ENCODE results near the gene TRIP13. TPM values are rescaled to one million over a fixed set of nuclear protein-coding genes. Genes with fewer than 3 reads are reported as not detected.
"Not testable (repeated sequence)": the region's sequence is repeated elsewhere in the genome, so short reads cannot be mapped to it uniquely, and the experiment has no call there.

Gene TRIP13
- total and polyA plus RNA-seq, 2 donors = 1.6 to 8.7 TPM

- Histone ChIP-seq H3K4me1 (ENCODE audit: insufficient read depth) (no peaks in the 10 kb centered on the region), H3K36me3 (ENCODE audit: insufficient read depth) (no peaks in the 10 kb centered on the region), H3K4me3 (ENCODE audit: low read depth, low read length) (no peak overlapping the region), H3K27ac (ENCODE audit: low read depth) (no peak overlapping the region)
- WGBS = 97% methylated on average over 7 of the region's 7 CpGs
- DNase-seq (ENCODE audit: extremely low spot score) = no peak
These were observed 14.8 kb downstream of the TRIP13 start for GRCh38 chr5:907366-907910.

GRCh38 chr5:908172-908571 lies 15.5 kb downstream of the TRIP13 start:
- no peak overlapping the region for H3K27ac ChIP-seq (ENCODE audit: low read depth)
- H3K36me3 ChIP-seq (ENCODE audit: insufficient read depth) = no peaks in the 10 kb centered on the region
- no peak overlapping the region for H3K4me3 ChIP-seq (ENCODE audit: low read depth, low read length)
- H3K4me1 ChIP-seq (ENCODE audit: insufficient read depth) = no peaks in the 10 kb centered on the region
- 97% methylated on average over 16 of the region's 16 CpGs for whole genome bisulfite sequencing
- DNase-seq (ENCODE audit: extremely low spot score) = no peak

GRCh38 chr5:909086-909485 lies 16.4 kb downstream of the TRIP13 start:
- no peaks in the 10 kb centered on the region for H3K36me3 ChIP-seq (ENCODE audit: insufficient read depth)
- 91% methylated on average over 8 of the region's 8 CpGs for WGBS
- H3K4me3 ChIP-seq (ENCODE audit: low read depth, low read length) = no peak overlapping the region
- no peak overlapping the region for H3K27ac ChIP-seq (ENCODE audit: low read depth)
- no peaks in the 10 kb centered on the region for H3K4me1 ChIP-seq (ENCODE audit: insufficient read depth)
- no peak for DNase-seq (ENCODE audit: extremely low spot score)

GRCh38 chr5:909994-910768 lies 17.5 kb downstream of the TRIP13 start:
- Histone ChIP-seq H3K4me3 (ENCODE audit: low read depth, low read length) (no peak overlapping the region), H3K36me3 (ENCODE audit: insufficient read depth) (no peaks in the 10 kb centered on the region), H3K27ac (ENCODE audit: low read depth) (no peak overlapping the region), H3K4me1 (ENCODE audit: insufficient read depth) (no peaks in the 10 kb centered on the region)
- 95% methylated on average over 18 of the region's 18 CpGs for WGBS
- no peak for DNase-seq (ENCODE audit: extremely low spot score)

- Histone ChIP-seq H3K27ac (ENCODE audit: low read depth) (no peak overlapping the region), H3K4me1 (ENCODE audit: insufficient read depth) (no peaks in the 10 kb centered on the region), H3K4me3 (ENCODE audit: low read depth, low read length) (no peak overlapping the region), H3K36me3 (ENCODE audit: insufficient read depth) (no peaks in the 10 kb centered on the region)
- WGBS = 98% methylated on average over 7 of the region's 7 CpGs
- no peak for DNase-seq (ENCODE audit: extremely low spot score)
These were observed 18.1 kb downstream of the TRIP13 start for GRCh38 chr5:910769-911160.

GRCh38 chr5:911601-912000 lies 18.9 kb downstream of the TRIP13 start:
- Histone ChIP-seq H3K4me1 (ENCODE audit: insufficient read depth) (no peaks in the 10 kb centered on the region), H3K36me3 (ENCODE audit: insufficient read depth) (no peaks in the 10 kb centered on the region), H3K4me3 (ENCODE audit: low read depth, low read length) (no peak overlapping the region), H3K27ac (ENCODE audit: low read depth) (no peak overlapping the region)
- WGBS = 86% methylated on average over 11 of the region's 11 CpGs
- no peak for DNase-seq (ENCODE audit: extremely low spot score)

- DNase-seq (ENCODE audit: extremely low spot score) = no peak
- Histone ChIP-seq H3K36me3 (ENCODE audit: insufficient read depth) (no peaks in the 10 kb centered on the region), H3K27ac (ENCODE audit: low read depth) (no peak overlapping the region), H3K4me3 (ENCODE audit: low read depth, low read length) (no peak overlapping the region), H3K4me1 (ENCODE audit: insufficient read depth) (no peaks in the 10 kb centered on the region)
- 93% methylated on average over 44 of the region's 44 CpGs for WGBS
These were observed 19.8 kb downstream of the TRIP13 start for GRCh38 chr5:912280-913091.

GRCh38 chr5:914174-914573 lies 21.5 kb downstream of the TRIP13 start:
- H3K4me1 ChIP-seq (ENCODE audit: insufficient read depth) = no peaks in the 10 kb centered on the region
- H3K27ac ChIP-seq (ENCODE audit: low read depth) = no peak overlapping the region
- no peak for DNase-seq (ENCODE audit: extremely low spot score)
- no peak overlapping the region for H3K4me3 ChIP-seq (ENCODE audit: low read depth, low read length)
- H3K36me3 ChIP-seq (ENCODE audit: insufficient read depth) = no peaks in the 10 kb centered on the region
- WGBS = 93% methylated on average over 14 of the region's 14 CpGs

GRCh38 chr5:914612-915011 lies 21.9 kb downstream of the TRIP13 start:
- 87% methylated on average over 7 of the region's 7 CpGs for WGBS
- no peaks in the 10 kb centered on the region for H3K4me1 ChIP-seq (ENCODE audit: insufficient read depth)

GRCh38 chr5:915346-915745 lies 22.7 kb downstream of the TRIP13 start:
- not testable (repeated sequence) for H3K4me3 ChIP-seq (ENCODE audit: low read depth, low read length); H3K36me3 ChIP-seq (ENCODE audit: insufficient read depth); DNase-seq (ENCODE audit: extremely low spot score); H3K4me1 ChIP-seq (ENCODE audit: insufficient read depth); H3K27ac ChIP-seq (ENCODE audit: low read depth)
- 95% methylated on average over 12 of the region's 12 CpGs for WGBS

More at GRCh38 chr5:914612-915011, 21.9 kb downstream of the TRIP13 start:
- Histone ChIP-seq H3K4me3 (ENCODE audit: low read depth, low read length) (no peak overlapping the region), H3K27ac (ENCODE audit: low read depth) (no peak overlapping the region), H3K36me3 (ENCODE audit: insufficient read depth) (no peaks in the 10 kb centered on the region)
- no peak for DNase-seq (ENCODE audit: extremely low spot score)

GRCh38 chr5:915946-916345 lies 23.3 kb downstream of the TRIP13 start:
- WGBS = 93% methylated on average over 12 of the region's 12 CpGs
- no peaks in the 10 kb centered on the region for H3K36me3 ChIP-seq (ENCODE audit: insufficient read depth)
- DNase-seq (ENCODE audit: extremely low spot score) = no peak
- H3K4me1 ChIP-seq (ENCODE audit: insufficient read depth) = no peaks in the 10 kb centered on the region
- no peak overlapping the region for H3K4me3 ChIP-seq (ENCODE audit: low read depth, low read length)
- H3K27ac ChIP-seq (ENCODE audit: low read depth) = no peak overlapping the region

GRCh38 chr5:916441-917293 lies 24.0 kb downstream of the TRIP13 start:
- no peaks in the 10 kb centered on the region for H3K36me3 ChIP-seq (ENCODE audit: insufficient read depth)
- 88% methylated on average over 14 of the region's 14 CpGs for WGBS
- no peak for DNase-seq (ENCODE audit: extremely low spot score)
- no peaks in the 10 kb centered on the region for H3K4me1 ChIP-seq (ENCODE audit: insufficient read depth)
- H3K27ac ChIP-seq (ENCODE audit: low read depth) = no peak overlapping the region
- no peak overlapping the region for H3K4me3 ChIP-seq (ENCODE audit: low read depth, low read length)

- not testable (repeated sequence) for H3K4me1 ChIP-seq (ENCODE audit: insufficient read depth); H3K4me3 ChIP-seq (ENCODE audit: low read depth, low read length); H3K27ac ChIP-seq (ENCODE audit: low read depth); H3K36me3 ChIP-seq (ENCODE audit: insufficient read depth); DNase-seq (ENCODE audit: extremely low spot score)
- WGBS = 97% methylated on average over 5 of the region's 5 CpGs
These were observed 26.0 kb downstream of the TRIP13 start for GRCh38 chr5:918717-919116.

Measured in urinary bladder (tissue), 4 donors.